Activated CD4-positive, alpha-beta T cell treated with anti-CD3 and anti-CD28 coated beads for 48 hours (primary cell): ENCODE results near the gene AFF3.
"Not testable (repeated sequence)": the region's sequence is repeated elsewhere in the genome, so short reads cannot be mapped to it uniquely, and the experiment has no call there.

ENCODE experiments used
- DNase-seq: peaks from one replicate; pipeline ENCODE4 v3.0.0-alpha.2; 2020

Gene AFF3

GRCh38 chr2:100142393-100142792 is at the start of gene AFF3:
Gene AFF3 (minus strand): TSS chr2:100142590. CDS start chr2:100104454, 38,136 bp downstream.
- DNase-seq, result peak; percentile 81

GRCh38 chr2:100189387-100189786 is 47.0 kb upstream of the AFF3 start:
- no peak for DNase-seq

- DNase-seq, result no peak
Observed at GRCh38 chr2:100188326-100188725, 45.9 kb upstream of the AFF3 start.

- DNase-seq, result no peak
Observed at GRCh38 chr2:100186126-100186525, 43.7 kb upstream of the AFF3 start.

- no peak for DNase-seq
Observed at GRCh38 chr2:100185516-100185915, 43.1 kb upstream of the AFF3 start.

GRCh38 chr2:100185105-100185504 is 42.7 kb upstream of the AFF3 start:
- DNase-seq, result no peak

- no peak for DNase-seq
Observed at GRCh38 chr2:100184055-100184737, 41.8 kb upstream of the AFF3 start.

- DNase-seq, result no peak
Observed at GRCh38 chr2:100182494-100183361, 40.3 kb upstream of the AFF3 start.

- no peak for DNase-seq
Observed at GRCh38 chr2:100180503-100180902, 38.1 kb upstream of the AFF3 start.

GRCh38 chr2:100179806-100180205 is 37.4 kb upstream of the AFF3 start:
- no peak for DNase-seq

GRCh38 chr2:100178864-100179263 is 36.5 kb upstream of the AFF3 start:
- DNase-seq, result no peak

- DNase-seq, result peak; percentile 55
Observed at GRCh38 chr2:100178085-100178788, 35.8 kb upstream of the AFF3 start.

- DNase-seq, result no peak
Observed at GRCh38 chr2:100176925-100177324, 34.5 kb upstream of the AFF3 start.

GRCh38 chr2:100174026-100174431 is 31.6 kb upstream of the AFF3 start:
- no peak for DNase-seq

- DNase-seq, result no peak
Observed at GRCh38 chr2:100166701-100167100, 24.3 kb upstream of the AFF3 start.

GRCh38 chr2:100163605-100164004 is 21.2 kb upstream of the AFF3 start:
- DNase-seq, result no peak

GRCh38 chr2:100161945-100162620 is 19.7 kb upstream of the AFF3 start:
- DNase-seq, result no peak

- no peak for DNase-seq
Observed at GRCh38 chr2:100160396-100160795, 18.0 kb upstream of the AFF3 start.

- not testable (repeated sequence) for DNase-seq
Observed at GRCh38 chr2:100151832-100152231, 9.4 kb upstream of the AFF3 start.

- DNase-seq, result no peak
Observed at GRCh38 chr2:100151310-100151709, 8.9 kb upstream of the AFF3 start.

GRCh38 chr2:100148883-100149282 is 6.5 kb upstream of the AFF3 start:
- no peak for DNase-seq

GRCh38 chr2:100146657-100146960 is 4.2 kb upstream of the AFF3 start:
- DNase-seq, result no peak
